ENCODE measurements around the gene COQ7. TPM values are rescaled to one million over a fixed set of nuclear protein-coding genes. Genes with fewer than 3 reads are reported as not detected.

COQ7 gene
- 23.8 TPM for polyA plus RNA-seq
- long read RNA-seq, donor 1, partial matches to known transcripts: 0 of 6 reads
- long read RNA-seq, donor 1, other reads (novel, unspliced or antisense): 0 of 6 reads
- long read RNA-seq, donor 2, transcript COQ7-201 (6 exons, 2,657 nt): major isoform, 5 of 7 reads
- long read RNA-seq, donor 2, partial matches to known transcripts: 0 of 7 reads
- long read RNA-seq, donor 2, other reads (novel, unspliced or antisense): 0 of 7 reads
- long read RNA-seq, donor 3: 0 reads
- long read RNA-seq, donor 4: 0 reads
- long read RNA-seq, donor 5, partial matches to known transcripts: 0 of 3 reads
- long read RNA-seq, donor 5, other reads (novel, unspliced or antisense): 0 of 3 reads
- long read RNA-seq, donor 6, partial matches to known transcripts: 0 of 6 reads
- long read RNA-seq, donor 6, other reads (novel, unspliced or antisense): 0 of 6 reads
- long read RNA-seq, donor 7, partial matches to known transcripts: 0 of 6 reads
- long read RNA-seq, donor 7, other reads (novel, unspliced or antisense): 0 of 6 reads
- long read RNA-seq, donor 8, transcript COQ7-201 (6 exons, 2,657 nt): major isoform, 5 of 13 reads
- long read RNA-seq, donor 8, partial matches to known transcripts: 7 of 13 reads
- long read RNA-seq, donor 8, other reads (novel, unspliced or antisense): 0 of 13 reads
- long read RNA-seq, donor 9, transcript COQ7-201 (6 exons, 2,657 nt): major isoform, 6 of 6 reads
- long read RNA-seq, donor 9, partial matches to known transcripts: 0 of 6 reads
- long read RNA-seq, donor 9, other reads (novel, unspliced or antisense): 0 of 6 reads
- long read RNA-seq, donor 10, partial matches to known transcripts: 0 of 3 reads
- long read RNA-seq, donor 10, other reads (novel, unspliced or antisense): 0 of 3 reads
- long read RNA-seq, donor 11, transcript COQ7-201 (6 exons, 2,657 nt): major isoform, 6 of 7 reads
- long read RNA-seq, donor 11, partial matches to known transcripts: 0 of 7 reads
- long read RNA-seq, donor 11, other reads (novel, unspliced or antisense): 0 of 7 reads

DNA sequence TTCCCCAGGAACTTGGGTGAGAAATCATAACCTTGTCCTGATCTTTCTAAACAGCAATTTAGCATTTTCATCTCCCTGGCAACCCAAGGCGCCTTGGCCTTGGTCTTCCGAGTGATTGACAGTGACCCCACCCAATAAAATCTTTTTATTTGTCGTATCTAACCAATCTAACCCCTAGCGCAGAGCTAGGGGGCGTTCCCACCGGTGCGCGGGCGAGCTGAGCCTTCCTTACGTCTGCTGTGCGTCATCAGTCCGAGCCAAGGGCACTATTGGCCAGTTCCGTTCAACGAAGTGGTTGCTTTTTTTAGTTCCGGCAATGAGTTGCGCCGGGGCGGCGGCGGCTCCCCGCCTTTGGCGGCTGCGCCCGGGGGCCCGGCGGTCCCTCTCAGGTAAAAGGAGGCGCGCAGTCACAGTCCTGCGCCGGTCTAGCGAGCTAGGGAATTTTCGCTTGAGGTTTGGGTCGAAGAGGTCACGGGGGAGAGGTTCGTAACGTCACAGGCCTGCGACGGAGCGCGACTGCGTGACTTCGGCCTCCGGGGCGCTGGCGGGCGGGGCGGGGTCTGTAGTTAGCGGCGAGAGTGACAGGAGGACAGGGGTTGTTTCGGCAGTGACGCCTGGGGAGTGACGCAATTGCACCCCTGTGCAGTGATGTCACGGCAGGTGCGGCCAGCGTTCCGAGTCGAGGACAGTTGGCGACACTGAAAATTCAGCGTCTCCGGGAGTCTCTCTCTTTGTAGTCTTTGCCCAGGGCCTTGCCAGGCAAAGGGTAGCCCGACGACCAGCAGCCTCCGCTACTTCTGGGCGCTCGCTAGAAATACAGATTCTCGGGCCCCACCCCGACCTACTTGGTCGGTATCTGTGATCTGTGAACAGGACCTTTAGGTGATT, at the start of gene COQ7:
COQ7 (plus strand) TSS at position 266 of the 888 bp plus-strand sequence; CDS start at position 317, 51 bp downstream.
- no CpG with 5 or more reads among the region's 68 CpGs for WGBS (ENCODE audit: insufficient coverage, low lambda C conversion rate)

DNA sequence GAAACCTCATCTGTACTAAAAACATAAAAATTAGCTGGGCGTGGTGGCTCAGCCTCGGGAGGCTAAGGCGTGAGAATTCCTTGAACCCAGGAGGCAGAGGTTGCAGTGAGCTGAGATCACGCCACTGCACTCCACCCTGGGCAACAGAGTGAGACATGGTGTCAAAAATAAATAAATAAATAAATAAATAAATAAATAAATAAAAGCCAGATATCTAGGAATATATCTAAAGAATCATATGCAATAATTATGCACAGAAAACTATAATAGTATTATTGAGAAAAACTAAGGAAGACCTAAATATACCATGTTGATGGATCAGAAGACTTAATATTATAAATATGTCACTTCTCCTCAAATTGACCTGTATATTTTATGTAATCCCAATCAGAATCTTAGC, 46.7 kb upstream of the COQ7 start:
- Histone ChIP-seq H3K4me3 (ENCODE audit: low read length) (no peak overlapping the region), H3K9me3 (ENCODE audit: control insufficient read depth, low read depth, low read length) (no peaks in the 10 kb centered on the region), H3K4me1 (ENCODE audit: control insufficient read depth, insufficient read depth, low read length) (no peaks in the 10 kb centered on the region), H3K27ac (ENCODE audit: low read length) (no peak overlapping the region), H3K27me3 (ENCODE audit: control insufficient read depth, insufficient read depth, low read length) (no peaks in the 10 kb centered on the region), H3K36me3 (ENCODE audit: control insufficient read depth, insufficient read depth, low read length) (peaks cover 20% of the 10 kb centered on the region)
- no peak for DNase-seq
- 100% methylated on average over 2 of the region's 4 CpGs for WGBS (ENCODE audit: insufficient coverage, low lambda C conversion rate)

More for the DNA sequence above, at the start of gene COQ7:
- Histone ChIP-seq H3K36me3 (ENCODE audit: control insufficient read depth, insufficient read depth, low read length) (peaks cover 12% of the 10 kb centered on the region), H3K9me3 (ENCODE audit: control insufficient read depth, low read depth, low read length) (no peaks in the 10 kb centered on the region), H3K27ac (ENCODE audit: low read length) (peak within 1 kb of the TSS; percentile 93), H3K4me1 (ENCODE audit: control insufficient read depth, insufficient read depth, low read length) (peaks cover 11% of the 10 kb centered on the region), H3K4me3 (ENCODE audit: low read length) (peak within 1 kb of the TSS; percentile 73), H3K27me3 (ENCODE audit: control insufficient read depth, insufficient read depth, low read length) (no peaks in the 10 kb centered on the region)
- peak; percentile 100 for DNase-seq

DNA sequence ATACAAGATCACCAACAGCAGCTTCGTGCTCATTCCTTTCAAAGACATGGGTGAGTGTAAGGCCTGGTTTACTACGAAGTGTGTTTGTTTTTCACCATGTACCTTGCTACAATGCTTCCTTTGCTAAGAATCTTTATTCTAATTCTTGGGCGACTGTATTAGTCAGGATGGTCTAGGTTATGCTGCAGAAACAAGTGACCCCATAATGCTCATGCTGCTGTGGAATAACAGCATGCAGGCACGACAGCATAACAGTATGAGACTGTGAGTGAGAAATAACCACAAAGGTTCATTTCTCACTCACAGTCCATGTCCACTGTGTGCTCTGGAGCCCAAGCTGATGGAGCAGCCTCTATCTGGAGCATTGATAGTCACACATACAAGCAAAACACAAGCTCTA, 45.7 kb upstream of the COQ7 start:
- Histone ChIP-seq H3K4me1 (ENCODE audit: control insufficient read depth, insufficient read depth, low read length) (no peaks in the 10 kb centered on the region), H3K27me3 (ENCODE audit: control insufficient read depth, insufficient read depth, low read length) (no peaks in the 10 kb centered on the region), H3K27ac (ENCODE audit: low read length) (no peak overlapping the region), H3K36me3 (ENCODE audit: control insufficient read depth, insufficient read depth, low read length) (peaks cover 18% of the 10 kb centered on the region), H3K9me3 (ENCODE audit: control insufficient read depth, low read depth, low read length) (no peaks in the 10 kb centered on the region), H3K4me3 (ENCODE audit: low read length) (no peak overlapping the region)
- no peak for DNase-seq
- 60% methylated on average over 1 of the region's 4 CpGs for WGBS (ENCODE audit: insufficient coverage, low lambda C conversion rate)

DNA sequence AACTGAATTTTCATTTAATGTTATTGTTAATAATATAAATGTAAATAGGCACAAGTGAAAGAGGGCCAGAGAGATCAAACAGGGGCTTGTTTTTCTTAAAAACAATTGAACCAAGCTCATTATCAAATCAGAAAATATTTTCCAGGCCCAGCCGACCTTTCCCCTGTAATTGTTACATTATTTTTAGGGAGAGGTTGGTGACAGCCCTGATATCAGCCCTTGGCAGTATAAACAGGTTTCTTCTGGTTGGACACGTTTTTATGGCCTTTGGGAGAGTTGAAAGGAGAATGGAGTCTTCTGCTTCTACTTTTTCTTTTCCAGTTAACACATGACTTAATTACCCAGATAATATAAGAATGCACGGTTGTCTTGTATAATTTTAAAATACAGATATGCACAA, 40.0 kb upstream of the COQ7 start:
- DNase-seq: peak; percentile 73 to 89
- 17% methylated on average over 1 of the region's 3 CpGs for WGBS (ENCODE audit: insufficient coverage, low lambda C conversion rate)
- peak overlapping the region; percentile 94 for H3K27ac ChIP-seq (ENCODE audit: low read length)
- H3K4me1 ChIP-seq (ENCODE audit: control insufficient read depth, insufficient read depth, low read length): peaks cover 9% of the 10 kb centered on the region
- H3K9me3 ChIP-seq (ENCODE audit: control insufficient read depth, low read depth, low read length): no peaks in the 10 kb centered on the region
- H3K27me3 ChIP-seq (ENCODE audit: control insufficient read depth, insufficient read depth, low read length): no peaks in the 10 kb centered on the region
- H3K36me3 ChIP-seq (ENCODE audit: control insufficient read depth, insufficient read depth, low read length): peaks cover 19% of the 10 kb centered on the region
- H3K4me3 ChIP-seq (ENCODE audit: low read length): no peak overlapping the region

DNA sequence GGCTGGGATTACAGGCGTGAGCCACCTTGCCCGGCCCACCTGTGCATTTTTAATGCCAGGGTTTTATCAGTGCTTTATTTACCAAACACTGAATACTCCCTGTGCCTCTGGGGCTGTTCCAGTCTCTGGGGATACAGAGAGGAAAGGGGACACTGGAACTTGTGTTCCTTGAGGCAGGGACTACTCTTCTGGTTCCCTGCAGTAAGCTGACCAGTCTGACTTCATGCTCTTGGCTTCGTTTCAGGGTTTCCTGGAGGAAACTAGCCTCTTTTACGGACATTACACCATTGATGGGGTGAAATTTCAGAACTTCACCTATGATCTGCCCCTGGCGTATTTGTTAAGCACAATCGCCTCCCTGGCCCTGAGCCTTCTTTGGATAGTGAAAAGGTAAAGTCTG, 37.4 kb upstream of the COQ7 start:
- Histone ChIP-seq H3K9me3 (ENCODE audit: control insufficient read depth, low read depth, low read length) (no peaks in the 10 kb centered on the region), H3K27me3 (ENCODE audit: control insufficient read depth, insufficient read depth, low read length) (no peaks in the 10 kb centered on the region), H3K4me3 (ENCODE audit: low read length) (no peak overlapping the region), H3K4me1 (ENCODE audit: control insufficient read depth, insufficient read depth, low read length) (peaks cover 9% of the 10 kb centered on the region), H3K36me3 (ENCODE audit: control insufficient read depth, insufficient read depth, low read length) (peaks cover 13% of the 10 kb centered on the region), H3K27ac (ENCODE audit: low read length) (no peak overlapping the region)
- WGBS (ENCODE audit: insufficient coverage, low lambda C conversion rate): no CpG with 5 or more reads among the region's 6 CpGs
- no peak for DNase-seq

DNA sequence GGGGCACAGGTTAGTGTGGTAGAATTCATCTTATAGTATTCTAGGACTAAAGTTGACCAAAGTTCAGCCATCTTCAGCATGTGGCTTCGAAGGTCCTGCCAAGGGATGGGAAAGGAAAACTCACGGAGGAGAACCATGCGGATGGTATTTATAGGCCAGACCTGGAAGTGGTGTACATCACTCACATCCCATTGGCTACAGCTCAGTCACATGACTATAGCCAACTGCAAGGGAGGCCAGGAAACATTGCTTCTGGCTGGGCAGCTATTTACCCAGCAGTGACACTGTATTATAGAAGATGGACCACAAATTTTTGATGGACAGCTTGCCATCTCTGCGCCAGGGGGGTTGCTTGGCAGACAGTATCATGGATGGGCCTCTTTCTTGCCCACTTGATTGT, 35.7 kb upstream of the COQ7 start:
- no peaks in the 10 kb centered on the region for H3K9me3 ChIP-seq (ENCODE audit: control insufficient read depth, low read depth, low read length)
- 100% methylated on average over 1 of the region's 4 CpGs for WGBS (ENCODE audit: insufficient coverage, low lambda C conversion rate)

DNA sequence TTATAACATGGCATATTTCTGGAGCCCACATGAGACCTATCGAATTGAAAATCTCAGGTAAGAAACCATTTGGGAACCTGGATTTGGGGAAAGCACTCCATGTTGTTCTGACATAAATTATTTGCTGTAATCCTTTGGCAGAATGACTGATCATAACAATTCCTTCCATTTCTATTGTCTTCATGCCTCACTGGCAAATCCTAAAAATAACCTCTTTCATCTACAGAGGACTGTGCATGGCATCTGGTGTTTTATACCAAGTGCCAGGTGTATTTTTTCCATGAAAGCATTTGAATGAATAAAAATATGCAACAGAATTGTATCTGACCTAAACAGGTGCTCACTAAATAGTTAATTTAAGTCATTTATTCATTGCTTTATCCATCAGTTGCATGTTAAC, 33.7 kb upstream of the COQ7 start:
- Histone ChIP-seq H3K27me3 (ENCODE audit: control insufficient read depth, insufficient read depth, low read length) (no peaks in the 10 kb centered on the region), H3K4me1 (ENCODE audit: control insufficient read depth, insufficient read depth, low read length) (no peaks in the 10 kb centered on the region), H3K9me3 (ENCODE audit: control insufficient read depth, low read depth, low read length) (no peaks in the 10 kb centered on the region), H3K4me3 (ENCODE audit: low read length) (no peak overlapping the region), H3K36me3 (ENCODE audit: control insufficient read depth, insufficient read depth, low read length) (peaks cover 17% of the 10 kb centered on the region), H3K27ac (ENCODE audit: low read length) (no peak overlapping the region)
- no CpG with 5 or more reads among the region's 1 CpG for WGBS (ENCODE audit: insufficient coverage, low lambda C conversion rate)
- no peak for DNase-seq

More for the DNA sequence above, 35.7 kb upstream of the COQ7 start:
- no peak for DNase-seq
- Histone ChIP-seq H3K27me3 (ENCODE audit: control insufficient read depth, insufficient read depth, low read length) (no peaks in the 10 kb centered on the region), H3K4me1 (ENCODE audit: control insufficient read depth, insufficient read depth, low read length) (peaks cover 9% of the 10 kb centered on the region), H3K27ac (ENCODE audit: low read length) (no peak overlapping the region), H3K36me3 (ENCODE audit: control insufficient read depth, insufficient read depth, low read length) (peaks cover 17% of the 10 kb centered on the region), H3K4me3 (ENCODE audit: low read length) (no peak overlapping the region)

DNA sequence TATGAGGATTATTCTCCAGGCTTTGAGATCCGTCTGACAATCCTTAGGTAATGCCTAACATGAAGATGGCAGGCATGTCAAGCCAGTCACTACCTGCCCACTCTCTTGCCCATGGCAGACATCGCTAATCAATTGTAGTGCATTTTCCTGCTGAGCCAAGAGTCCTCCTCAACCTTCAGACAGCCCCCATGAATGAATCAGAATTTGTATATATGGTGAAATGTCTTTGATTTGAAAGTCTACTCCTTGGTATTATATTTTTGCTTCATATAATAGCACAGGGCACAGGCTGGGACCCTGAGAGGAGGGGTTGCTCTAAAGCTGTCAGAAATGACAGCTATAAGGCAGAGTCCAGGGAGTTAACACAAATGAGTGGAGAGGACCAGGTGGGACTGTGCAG, 27.0 kb upstream of the COQ7 start:
- Histone ChIP-seq H3K36me3 (ENCODE audit: control insufficient read depth, insufficient read depth, low read length) (peaks cover 16% of the 10 kb centered on the region), H3K27me3 (ENCODE audit: control insufficient read depth, insufficient read depth, low read length) (no peaks in the 10 kb centered on the region), H3K9me3 (ENCODE audit: control insufficient read depth, low read depth, low read length) (no peaks in the 10 kb centered on the region), H3K4me1 (ENCODE audit: control insufficient read depth, insufficient read depth, low read length) (no peaks in the 10 kb centered on the region), H3K4me3 (ENCODE audit: low read length) (no peak overlapping the region), H3K27ac (ENCODE audit: low read length) (no peak overlapping the region)
- no CpG with 5 or more reads among the region's 2 CpGs for WGBS (ENCODE audit: insufficient coverage, low lambda C conversion rate)
- DNase-seq: no peak

DNA sequence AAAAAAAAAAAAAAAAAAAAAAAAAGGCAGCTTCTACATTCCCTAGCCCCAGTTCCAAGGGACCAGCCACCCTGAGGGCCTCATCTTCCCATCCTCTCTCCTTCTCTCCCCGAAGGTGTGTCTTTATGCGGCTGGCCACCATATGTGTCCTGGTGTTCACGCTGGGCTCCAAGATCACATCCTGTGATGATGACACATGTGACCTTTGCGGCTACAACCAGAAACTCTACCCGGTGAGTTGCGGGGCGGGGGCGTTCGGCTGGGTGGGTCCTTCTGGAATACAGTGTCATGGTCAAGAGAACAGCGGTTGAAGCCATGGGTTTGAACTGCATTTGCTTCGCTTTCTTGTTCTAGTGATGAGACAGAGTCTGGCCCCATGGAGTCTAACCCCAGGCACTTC, 22.6 kb upstream of the COQ7 start:
- Histone ChIP-seq H3K27me3 (ENCODE audit: control insufficient read depth, insufficient read depth, low read length) (no peaks in the 10 kb centered on the region), H3K27ac (ENCODE audit: low read length) (no peak overlapping the region), H3K4me3 (ENCODE audit: low read length) (no peak overlapping the region), H3K36me3 (ENCODE audit: control insufficient read depth, insufficient read depth, low read length) (peaks cover 17% of the 10 kb centered on the region), H3K9me3 (ENCODE audit: control insufficient read depth, low read depth, low read length) (no peaks in the 10 kb centered on the region), H3K4me1 (ENCODE audit: control insufficient read depth, insufficient read depth, low read length) (no peaks in the 10 kb centered on the region)
- no peak for DNase-seq
- WGBS (ENCODE audit: insufficient coverage, low lambda C conversion rate): no CpG with 5 or more reads among the region's 11 CpGs

Measured in large intestine (tissue), 12 donors.